Measurements from ENCODE around the gene TLR10.
"Not testable (repeated sequence)": the region's sequence is repeated elsewhere in the genome, so short reads cannot be mapped to it uniquely, and the experiment has no call there.

The TLR10 gene

GRCh38 chr4:38780833-38781484 is 1.8 kb downstream of the TLR10 start:
- no CpG with 5 or more reads among the region's 4 CpGs for WGBS, 2 donors (ENCODE audit: extremely low coverage in 2 of 2, insufficient read length in 2 of 2, insufficient replicate concordance in 1 of 2)
- no peaks in the 10 kb centered on the region for H3K9me3 ChIP-seq (replicated peaks in 1 of 2; ENCODE audit: control insufficient read depth in 2 of 2, insufficient read depth in 1 of 2, low read depth in 1 of 2, low read length in 2 of 2)
- H3K14ac ChIP-seq (ENCODE audit: low read length) = no peak overlapping the region
- H3K27ac ChIP-seq (replicated peaks; ENCODE audit: low read length) = no peak overlapping the region
- no peak overlapping the region for H2BK120ac ChIP-seq (ENCODE audit: low read depth, low read length)
- no peak overlapping the region for H3K4ac ChIP-seq (ENCODE audit: low read length)
- no peaks in the 10 kb centered on the region for H3K36me3 ChIP-seq (replicated peaks in 1 of 2; ENCODE audit: control insufficient read depth in 2 of 2, insufficient read depth in 2 of 2, low read length in 2 of 2)
- no peaks in the 10 kb centered on the region for H3K4me1 ChIP-seq (ENCODE audit: control insufficient read depth in 2 of 2, insufficient read depth in 1 of 2, low read depth in 1 of 2, low read length in 2 of 2)
- H3K18ac ChIP-seq (ENCODE audit: low read length) = no peak overlapping the region
- DNase-seq (ENCODE audit: low spot score) = no peak
- no peak overlapping the region for H4K91ac ChIP-seq (ENCODE audit: low read depth, low read length, poor library complexity)
- no peak overlapping the region for H3K23ac ChIP-seq (ENCODE audit: low read depth, low read length, poor library complexity)
- H3K9ac ChIP-seq (ENCODE audit: low read depth, low read length, poor library complexity) = no peak overlapping the region
- no peak overlapping the region for H2BK15ac ChIP-seq (ENCODE audit: low read length)
- peaks cover 0 to 10% (median 0%) of the 10 kb centered on the region in 3 experiments for H3K27me3 ChIP-seq (ENCODE audit: control insufficient read depth in 3 of 3, insufficient read depth in 3 of 3, low read depth in 1 of 3, low read length in 3 of 3)
- no peak overlapping the region for H4K8ac ChIP-seq (ENCODE audit: low read depth, low read length)
- H3K4me2 ChIP-seq (ENCODE audit: insufficient read depth, low read length, poor library complexity, severe bottlenecking) = no peak overlapping the region
- H2BK12ac ChIP-seq (ENCODE audit: low read length) = no peak overlapping the region
- H2BK5ac ChIP-seq (ENCODE audit: low read length) = no peak overlapping the region
- no peak overlapping the region for H3K4me3 ChIP-seq (ENCODE audit: low read length in 2 of 2)
- H2AK5ac ChIP-seq (ENCODE audit: low read depth, low read length) = no peak overlapping the region
- no peaks in the 10 kb centered on the region for H3K79me1 ChIP-seq (ENCODE audit: low read depth, low read length)
- H2AFZ ChIP-seq (ENCODE audit: low read length) = no peak overlapping the region

GRCh38 chr4:38779790-38780189 is 3.0 kb downstream of the TLR10 start:
- H3K27ac ChIP-seq (replicated peaks; ENCODE audit: low read length) = no peak overlapping the region
- no peak overlapping the region for H3K4me2 ChIP-seq (ENCODE audit: insufficient read depth, low read length, poor library complexity, severe bottlenecking)
- no peak for DNase-seq (ENCODE audit: low spot score)
- no peaks in the 10 kb centered on the region for H3K36me3 ChIP-seq (replicated peaks in 1 of 2; ENCODE audit: control insufficient read depth in 2 of 2, insufficient read depth in 2 of 2, low read length in 2 of 2)
- no peak overlapping the region for H4K91ac ChIP-seq (ENCODE audit: low read depth, low read length, poor library complexity)
- H3K4ac ChIP-seq (ENCODE audit: low read length) = no peak overlapping the region
- H4K8ac ChIP-seq (ENCODE audit: low read depth, low read length) = no peak overlapping the region
- no peak overlapping the region for H2AK5ac ChIP-seq (ENCODE audit: low read depth, low read length)
- H3K9me3 ChIP-seq (replicated peaks in 1 of 2; ENCODE audit: control insufficient read depth in 2 of 2, insufficient read depth in 1 of 2, low read depth in 1 of 2, low read length in 2 of 2) = no peaks in the 10 kb centered on the region
- no peak overlapping the region for H2BK12ac ChIP-seq (ENCODE audit: low read length)
- H3K4me1 ChIP-seq (ENCODE audit: control insufficient read depth in 2 of 2, insufficient read depth in 1 of 2, low read depth in 1 of 2, low read length in 2 of 2) = no peaks in the 10 kb centered on the region
- no peak overlapping the region for H2AFZ ChIP-seq (ENCODE audit: low read length)
- H3K9ac ChIP-seq (ENCODE audit: low read depth, low read length, poor library complexity) = no peak overlapping the region
- H2BK5ac ChIP-seq (ENCODE audit: low read length) = no peak overlapping the region
- no peaks in the 10 kb centered on the region for H3K79me1 ChIP-seq (ENCODE audit: low read depth, low read length)
- no peak overlapping the region for H2BK120ac ChIP-seq (ENCODE audit: low read depth, low read length)
- H2BK15ac ChIP-seq (ENCODE audit: low read length) = no peak overlapping the region
- WGBS, 2 donors (ENCODE audit: extremely low coverage in 2 of 2, insufficient read length in 2 of 2, insufficient replicate concordance in 1 of 2) = no CpG with 5 or more reads among the region's 5 CpGs
- H3K23ac ChIP-seq (ENCODE audit: low read depth, low read length, poor library complexity) = no peak overlapping the region
- no peak overlapping the region for H3K14ac ChIP-seq (ENCODE audit: low read length)
- H3K27me3 ChIP-seq (ENCODE audit: control insufficient read depth in 3 of 3, insufficient read depth in 3 of 3, low read depth in 1 of 3, low read length in 3 of 3) = peaks cover 0 to 10% (median 0%) of the 10 kb centered on the region in 3 experiments
- H3K18ac ChIP-seq (ENCODE audit: low read length) = no peak overlapping the region
- H3K4me3 ChIP-seq (ENCODE audit: low read length in 2 of 2) = no peak overlapping the region

- H4K8ac ChIP-seq (ENCODE audit: low read depth, low read length); H2BK5ac ChIP-seq (ENCODE audit: low read length); DNase-seq (ENCODE audit: low spot score); H3K79me1 ChIP-seq (ENCODE audit: low read depth, low read length); H3K4me1 ChIP-seq (ENCODE audit: control insufficient read depth in 2 of 2, insufficient read depth in 1 of 2, low read depth in 1 of 2, low read length in 2 of 2); H2BK15ac ChIP-seq (ENCODE audit: low read length); H3K9ac ChIP-seq (ENCODE audit: low read depth, low read length, poor library complexity); H3K4me2 ChIP-seq (ENCODE audit: insufficient read depth, low read length, poor library complexity, severe bottlenecking); H4K91ac ChIP-seq (ENCODE audit: low read depth, low read length, poor library complexity); H2BK12ac ChIP-seq (ENCODE audit: low read length); H3K9me3 ChIP-seq (replicated peaks in 1 of 2; ENCODE audit: control insufficient read depth in 2 of 2, insufficient read depth in 1 of 2, low read depth in 1 of 2, low read length in 2 of 2); H2AK5ac ChIP-seq (ENCODE audit: low read depth, low read length); H3K27ac ChIP-seq (replicated peaks; ENCODE audit: low read length); H3K14ac ChIP-seq (ENCODE audit: low read length); H3K23ac ChIP-seq (ENCODE audit: low read depth, low read length, poor library complexity); H3K18ac ChIP-seq (ENCODE audit: low read length); H2AFZ ChIP-seq (ENCODE audit: low read length); H2BK120ac ChIP-seq (ENCODE audit: low read depth, low read length); H3K36me3 ChIP-seq (replicated peaks in 1 of 2; ENCODE audit: control insufficient read depth in 2 of 2, insufficient read depth in 2 of 2, low read length in 2 of 2); H3K4ac ChIP-seq (ENCODE audit: low read length); H3K4me3 ChIP-seq (ENCODE audit: low read length in 2 of 2): not testable (repeated sequence)
- WGBS, 2 donors (ENCODE audit: extremely low coverage in 2 of 2, insufficient read length in 2 of 2, insufficient replicate concordance in 1 of 2) = no CpG with 5 or more reads among the region's 2 CpGs
- H3K27me3 ChIP-seq (ENCODE audit: control insufficient read depth in 3 of 3, insufficient read depth in 3 of 3, low read depth in 1 of 3, low read length in 3 of 3) = peaks cover 0 to 13% (median 0%) of the 10 kb centered on the region in 3 experiments
Measured at GRCh38 chr4:38777925-38778324, 4.9 kb downstream of the TLR10 start.

GRCh38 chr4:38775326-38775725 is 7.5 kb downstream of the TLR10 start:
- no peak overlapping the region for H3K27ac ChIP-seq (replicated peaks; ENCODE audit: low read length)
- DNase-seq (ENCODE audit: low spot score) = no peak
- H3K9ac ChIP-seq (ENCODE audit: low read depth, low read length, poor library complexity) = no peak overlapping the region
- H3K23ac ChIP-seq (ENCODE audit: low read depth, low read length, poor library complexity) = no peak overlapping the region
- no peak overlapping the region for H4K91ac ChIP-seq (ENCODE audit: low read depth, low read length, poor library complexity)
- no peak overlapping the region for H2BK120ac ChIP-seq (ENCODE audit: low read depth, low read length)
- H4K8ac ChIP-seq (ENCODE audit: low read depth, low read length) = no peak overlapping the region
- H3K4me2 ChIP-seq (ENCODE audit: insufficient read depth, low read length, poor library complexity, severe bottlenecking) = no peak overlapping the region
- no peaks in the 10 kb centered on the region for H3K4me1 ChIP-seq (ENCODE audit: control insufficient read depth in 2 of 2, insufficient read depth in 1 of 2, low read depth in 1 of 2, low read length in 2 of 2)
- no peak overlapping the region for H3K4me3 ChIP-seq (ENCODE audit: low read length in 2 of 2)
- H3K36me3 ChIP-seq (replicated peaks in 1 of 2; ENCODE audit: control insufficient read depth in 2 of 2, insufficient read depth in 2 of 2, low read length in 2 of 2) = no peaks in the 10 kb centered on the region
- no peak overlapping the region for H2AFZ ChIP-seq (ENCODE audit: low read length)
- H2BK5ac ChIP-seq (ENCODE audit: low read length) = no peak overlapping the region
- H2BK12ac ChIP-seq (ENCODE audit: low read length) = no peak overlapping the region
- no peaks in the 10 kb centered on the region for H3K79me1 ChIP-seq (ENCODE audit: low read depth, low read length)
- peaks cover 0 to 3% (median 0%) of the 10 kb centered on the region in 3 experiments for H3K27me3 ChIP-seq (ENCODE audit: control insufficient read depth in 3 of 3, insufficient read depth in 3 of 3, low read depth in 1 of 3, low read length in 3 of 3)
- no peaks in the 10 kb centered on the region for H3K9me3 ChIP-seq (replicated peaks in 1 of 2; ENCODE audit: control insufficient read depth in 2 of 2, insufficient read depth in 1 of 2, low read depth in 1 of 2, low read length in 2 of 2)
- H2AK5ac ChIP-seq (ENCODE audit: low read depth, low read length) = no peak overlapping the region
- H3K4ac ChIP-seq (ENCODE audit: low read length) = no peak overlapping the region
- H2BK15ac ChIP-seq (ENCODE audit: low read length) = no peak overlapping the region
- H3K14ac ChIP-seq (ENCODE audit: low read length) = no peak overlapping the region
- WGBS, 2 donors (ENCODE audit: extremely low coverage in 2 of 2, insufficient read length in 2 of 2, insufficient replicate concordance in 1 of 2) = no CpG with 5 or more reads among the region's 2 CpGs
- no peak overlapping the region for H3K18ac ChIP-seq (ENCODE audit: low read length)

Measured in neuronal stem cell (in vitro differentiated cells).